Right ventricle myocardium superior (tissue), 1 donor: ENCODE results near the gene SKOR1. TPM values are rescaled to one million over a fixed set of nuclear protein-coding genes. Genes with fewer than 3 reads are reported as not detected.

Source experiments
- ATAC-seq: fragments of 200-7000 bp; cut with Tn5 transposase; one replicate; pipeline ENCODE4 v1.9.1; 2020; ENCODE audit warnings: mild to moderate bottlenecking; ENCODE audit not compliant: poor library complexity
- DNase-seq: peaks from one replicate; pipeline ENCODE4 v3.0.0-alpha.2; 2020
- intact Hi-C: fragments of 100-400 bp; cut with DNase I; formaldehyde crosslinking; loops from one replicate; pipeline ENCODE4 v1.11.2; 2022
- total RNA-seq: library from RNA; stranded (reverse); fragmentation: NEBNext Ultra II Directional; extraction: Animal tissue kit (Norgen Biotek cat#: 25700); gene quantifications from one replicate; pipeline ENCODE4 v1.2.1, GENCODE V29; 2021
- donor health status: DM: no; HTN: yes; CAD: no; lungs with severe emphysema.

Gene SKOR1
- total RNA-seq, 1 donor from 2014 or later, result 0.11 TPM

DNA sequence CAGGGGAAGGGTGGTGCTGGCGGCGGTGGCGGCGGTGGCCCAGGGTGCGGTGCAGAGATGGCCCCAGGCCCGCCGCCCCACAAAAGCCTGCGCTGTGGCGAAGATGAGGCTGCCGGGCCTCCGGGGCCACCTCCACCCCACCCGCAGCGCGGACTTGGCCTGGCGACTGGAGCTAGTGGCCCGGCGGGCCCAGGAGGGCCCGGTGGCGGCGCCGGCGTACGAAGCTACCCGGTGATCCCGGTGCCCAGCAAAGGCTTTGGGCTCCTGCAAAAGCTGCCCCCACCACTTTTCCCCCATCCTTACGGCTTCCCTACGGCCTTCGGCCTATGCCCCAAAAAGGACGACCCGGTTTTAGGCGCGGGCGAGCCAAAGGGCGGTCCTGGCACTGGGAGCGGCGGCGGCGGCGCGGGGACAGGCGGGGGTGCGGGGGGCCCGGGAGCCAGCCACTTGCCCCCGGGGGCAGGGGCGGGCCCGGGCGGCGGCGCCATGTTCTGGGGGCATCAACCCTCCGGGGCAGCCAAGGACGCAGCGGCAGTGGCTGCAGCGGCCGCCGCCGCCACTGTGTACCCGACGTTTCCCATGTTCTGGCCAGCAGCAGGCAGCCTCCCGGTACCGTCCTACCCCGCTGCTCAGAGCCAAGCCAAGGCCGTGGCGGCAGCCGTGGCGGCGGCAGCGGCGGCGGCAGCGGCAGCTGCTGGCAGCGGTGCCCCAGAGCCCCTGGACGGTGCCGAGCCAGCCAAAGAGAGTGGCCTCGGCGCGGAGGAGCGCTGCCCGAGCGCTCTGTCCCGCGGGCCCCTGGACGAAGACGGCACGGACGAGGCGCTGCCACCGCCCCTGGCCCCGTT is 1.6 kb downstream of the SKOR1 start:
- ATAC-seq (no peak), DNase-seq (no peak)
- intact Hi-C loops, result no loop called here

GRCh38 chr15:67827562-67828277 is 2.4 kb downstream of the SKOR1 start:
- ATAC-seq (no peak), DNase-seq (no peak)
- intact Hi-C loops, result no loop called here

DNA sequence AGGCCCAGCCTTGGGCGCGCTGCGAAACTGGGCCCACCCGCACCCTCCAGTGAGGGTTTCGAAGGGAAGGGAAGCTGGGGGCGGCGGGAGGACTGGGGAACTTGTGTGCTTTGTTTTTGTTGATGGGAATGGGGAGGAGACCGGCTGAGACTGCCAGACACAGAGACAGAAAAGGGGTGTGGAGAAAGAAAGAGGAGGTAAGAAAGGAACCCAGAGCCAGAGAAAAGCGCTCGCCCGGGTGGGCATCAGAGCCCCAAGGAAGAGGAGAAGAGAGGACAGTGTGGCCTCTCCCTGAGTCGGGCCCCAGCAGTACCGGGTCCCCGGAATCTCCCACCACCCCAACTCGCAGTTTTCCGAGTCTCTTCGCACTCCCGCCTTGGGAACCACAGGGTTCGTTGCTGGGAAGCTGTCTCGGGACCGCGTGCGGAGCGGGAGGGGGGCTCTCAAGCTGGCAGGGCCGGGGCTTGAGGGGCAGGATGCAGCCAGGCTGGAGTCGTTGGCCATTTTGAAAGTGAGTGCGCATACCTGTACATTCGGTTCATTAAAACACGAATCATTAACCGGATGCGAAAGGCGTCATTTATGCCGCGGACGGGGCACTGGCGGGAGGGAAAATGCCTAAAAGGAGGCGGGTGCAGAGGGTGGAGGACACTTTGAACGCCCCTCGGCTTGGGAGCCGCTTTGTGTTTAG is 3.1 kb downstream of the SKOR1 start:
- no peak for DNase-seq
- intact Hi-C loops, result no loop called here
- ATAC-seq, result no peak

DNA sequence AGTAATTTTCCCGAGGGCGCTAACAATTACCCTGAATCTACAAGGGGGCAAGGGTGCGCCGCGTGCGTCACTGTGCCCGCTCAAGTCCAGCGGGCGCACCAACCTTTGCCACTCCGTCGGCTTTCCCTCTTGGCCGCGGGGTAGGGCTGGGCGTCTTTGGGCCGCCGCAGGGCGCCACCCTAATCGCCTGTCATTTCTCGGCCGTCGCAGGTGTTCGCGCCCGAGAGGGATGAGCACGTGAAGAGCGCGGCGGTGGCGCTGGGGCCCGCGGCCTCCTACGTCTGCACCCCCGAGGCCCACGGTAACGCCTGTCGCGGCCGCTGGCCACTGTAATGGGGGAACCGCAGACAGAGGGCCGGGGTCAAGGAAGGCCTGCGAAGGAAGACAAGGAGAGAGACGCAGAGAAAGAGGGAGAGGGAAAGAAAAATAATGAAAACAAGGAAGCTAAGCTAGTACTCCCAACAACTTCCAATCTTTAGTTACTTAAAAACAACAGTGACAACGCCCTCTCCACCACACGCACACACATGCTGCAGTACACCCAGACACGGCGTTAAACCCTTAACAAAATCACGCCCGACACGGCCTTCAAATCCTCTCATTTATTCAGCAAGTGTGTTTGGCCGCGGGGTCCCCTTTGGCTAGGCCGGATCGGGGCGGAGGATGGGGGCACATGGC is 3.8 kb downstream of the SKOR1 start:
- intact Hi-C loops, result no loop called here
- ATAC-seq (no peak), DNase-seq (no peak)

DNA sequence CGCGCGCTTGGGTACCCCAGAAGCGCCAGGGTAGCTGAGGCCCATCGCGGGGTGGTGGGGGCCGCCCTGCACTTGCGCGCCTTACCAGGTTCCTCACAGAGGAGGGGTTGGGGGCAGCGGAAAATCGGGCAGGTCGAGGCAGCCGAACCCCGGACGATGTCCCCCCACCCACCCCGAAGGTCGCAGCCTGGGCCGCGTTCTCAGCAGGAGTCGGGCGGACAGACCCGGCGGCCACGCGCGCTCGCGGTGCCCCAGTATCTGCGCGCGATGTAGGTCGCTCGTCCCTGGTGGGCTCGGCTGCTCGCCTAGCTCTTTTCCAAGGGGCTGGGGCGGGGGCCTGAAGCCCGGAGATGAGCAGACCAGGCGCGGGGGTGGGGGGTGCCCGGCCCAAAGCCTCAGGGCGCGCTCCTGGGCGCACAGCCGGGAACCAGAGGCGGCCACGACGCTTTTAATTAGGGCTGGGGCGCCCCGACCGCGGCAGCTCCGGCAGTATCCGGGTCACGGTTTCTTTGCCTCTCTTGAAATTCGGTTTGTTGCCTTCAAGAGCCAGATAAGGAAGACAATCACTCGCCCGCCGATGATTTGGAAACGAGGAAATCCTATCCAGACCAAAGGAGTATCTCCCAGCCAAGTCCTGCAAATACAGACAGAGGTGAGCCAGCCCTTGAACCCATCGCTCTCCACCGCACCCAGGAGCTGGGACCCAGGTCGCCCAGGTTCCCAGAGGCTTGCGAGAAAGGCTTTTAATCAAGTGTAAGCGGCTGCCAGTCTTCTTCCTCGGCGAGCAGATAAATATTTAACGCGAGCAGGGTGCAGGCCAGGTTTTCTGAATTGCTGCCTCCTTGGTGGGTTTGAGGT is 4.6 kb downstream of the SKOR1 start:
- intact Hi-C loops, result loop anchor here (10.0 kb wide), 1 partner anchor 885 kb away; no protein-coding TSS in a partner anchor
- no peak for DNase-seq

GRCh38 chr15:67831363-67831762 is 6.1 kb downstream of the SKOR1 start:
- intact Hi-C loops, result loop anchor here (10.0 kb wide), 1 partner anchor 887 kb away; no protein-coding TSS in a partner anchor
- no peak for ATAC-seq
- DNase-seq, result no peak

More for the DNA sequence above, 4.6 kb downstream of the SKOR1 start:
- no peak for ATAC-seq

GRCh38 chr15:67832031-67832551 is 6.8 kb downstream of the SKOR1 start:
- intact Hi-C loops, result loop anchor here (10.0 kb wide), 1 partner anchor 887 kb away; no protein-coding TSS in a partner anchor
- DNase-seq (no peak), ATAC-seq (no peak)

- no peak for ATAC-seq
- DNase-seq, result no peak
- intact Hi-C loops, result loop anchor here (10.0 kb wide), 1 partner anchor 888 kb away; no protein-coding TSS in a partner anchor
Observed at GRCh38 chr15:67832897-67833709, 7.8 kb downstream of the SKOR1 start.

- DNase-seq (no peak), ATAC-seq (peak; percentile 30)
- intact Hi-C loops, result loop anchor here (10.0 kb wide), 1 partner anchor 889 kb away; no protein-coding TSS in a partner anchor
Observed at GRCh38 chr15:67833710-67834511, 8.6 kb downstream of the SKOR1 start.

DNA sequence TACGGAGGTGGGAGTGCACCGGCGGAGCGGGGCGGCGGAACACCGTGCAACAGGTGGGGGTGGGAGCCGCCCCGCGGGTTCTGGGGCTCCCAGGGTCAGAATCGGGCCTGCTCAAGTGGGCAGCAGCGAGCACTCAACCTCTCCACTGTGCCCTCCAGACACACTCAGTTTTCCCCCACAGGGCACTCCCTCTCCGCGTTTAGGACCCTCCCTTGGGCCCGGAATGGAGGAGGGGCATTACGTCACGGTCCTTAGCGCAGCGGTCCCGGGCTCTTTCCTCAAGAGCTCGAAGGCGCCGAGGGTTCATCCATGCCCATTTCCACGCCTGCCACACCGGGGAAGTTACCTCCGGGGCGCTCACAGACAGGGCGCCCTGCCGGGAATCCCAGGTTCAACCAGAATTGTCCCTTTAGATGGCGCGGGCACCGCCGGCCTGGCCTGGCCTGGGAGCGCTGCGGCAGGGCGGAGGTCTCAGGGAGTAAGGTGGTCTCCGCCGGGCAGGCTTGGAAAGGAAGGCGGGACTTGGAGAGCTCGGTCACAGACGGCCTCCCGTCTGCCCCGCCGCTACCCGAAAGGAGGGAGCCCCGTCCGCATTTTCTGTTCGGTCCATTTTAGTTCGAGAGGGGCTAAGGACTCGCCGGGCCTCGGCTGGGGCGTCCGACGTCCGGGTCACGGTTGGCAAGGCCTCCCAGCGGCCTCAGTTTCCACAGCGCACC is 9.4 kb downstream of the SKOR1 start:
- intact Hi-C loops, result loop anchor here (5.0 to 10.0 kb wide), 2 partner anchors 332 to 890 kb away; no protein-coding TSS in a partner anchor
- ATAC-seq (no peak), DNase-seq (no peak)

- DNase-seq (no peak), ATAC-seq (no peak)
- intact Hi-C loops, result loop anchor here (2.0 to 10.0 kb wide), 3 partner anchors 333 to 891 kb away; no protein-coding TSS in a partner anchor
Observed at GRCh38 chr15:67835297-67836133, 10.2 kb downstream of the SKOR1 start.

DNA sequence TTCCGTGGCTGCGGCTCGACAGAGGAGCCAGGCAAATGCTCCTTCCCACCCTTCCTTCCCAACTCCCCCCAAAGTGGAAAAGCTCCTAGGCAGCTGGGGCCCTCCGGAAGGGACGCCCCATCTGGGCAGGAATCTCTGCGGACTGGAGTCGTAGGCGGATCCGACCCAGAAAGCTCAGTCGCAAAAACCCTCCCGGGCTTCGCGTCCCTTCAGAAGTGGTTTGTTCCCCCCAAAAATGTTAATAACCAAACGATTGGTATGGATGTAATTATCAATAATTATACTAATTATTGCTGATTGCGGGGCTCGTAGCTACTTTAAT is 10.8 kb downstream of the SKOR1 start:
- no peak for ATAC-seq
- intact Hi-C loops, result loop anchor here (2.0 to 10.0 kb wide), 3 partner anchors 334 to 891 kb away; no protein-coding TSS in a partner anchor
- DNase-seq, result no peak

GRCh38 chr15:67836477-67836876 is 11.2 kb downstream of the SKOR1 start:
- intact Hi-C loops, result loop anchor here (2.0 to 10.0 kb wide), 3 partner anchors 334 to 892 kb away; no protein-coding TSS in a partner anchor
- no peak for DNase-seq
- no peak for ATAC-seq

DNA sequence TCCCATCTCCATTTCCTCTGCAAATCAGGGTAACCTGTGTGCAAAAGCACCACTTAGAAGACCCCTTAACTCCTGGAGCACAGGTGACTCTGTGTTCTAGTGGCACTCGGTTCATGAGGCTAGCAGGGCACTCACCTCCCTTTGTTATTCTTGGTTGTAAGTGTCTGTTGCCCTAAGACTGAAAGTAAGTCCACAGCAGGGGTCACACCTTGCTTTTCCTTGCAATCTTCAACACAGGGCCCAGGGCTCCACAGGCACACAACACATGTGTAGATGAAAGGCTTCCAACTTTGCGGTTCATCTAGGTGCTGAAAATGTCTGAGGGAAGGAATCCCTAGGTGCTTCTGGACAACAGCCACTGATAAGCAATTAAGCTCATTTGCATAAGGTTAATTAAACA is 11.6 kb downstream of the SKOR1 start:
- DNase-seq (no peak), ATAC-seq (no peak)
- intact Hi-C loops, result loop anchor here (2.0 to 10.0 kb wide), 3 partner anchors 335 to 892 kb away; no protein-coding TSS in a partner anchor
